Esophagus (tissue), 2 donors: ENCODE measurements around the gene CEP89. TPM values are rescaled to one million over a fixed set of nuclear protein-coding genes. Genes with fewer than 3 reads are reported as not detected.

ENCODE experiments used
- H3K27ac ChIP-seq, 2 donors: one replicate each; pipeline ENCODE4 v1.5.1; 2013; ENCODE audit warnings: low read depth in 2 of 2, mild to moderate bottlenecking in 2 of 2, inconsistent platforms in 1 of 2, low read length in 1 of 2, moderate library complexity in 1 of 2
- H3K27me3 ChIP-seq, 2 donors: one replicate each; pipeline ENCODE4 v1.6.1; 2013; ENCODE audit warnings: low read length in 2 of 2, control low read depth in 1 of 2, mild to moderate bottlenecking in 1 of 2; ENCODE audit not compliant: insufficient read depth in 2 of 2, control insufficient read depth in 1 of 2
- H3K36me3 ChIP-seq, 2 donors: one replicate each; pipeline ENCODE4 v1.6.1; 2013; ENCODE audit warnings: low read length in 1 of 2; ENCODE audit not compliant: control insufficient read depth in 2 of 2, insufficient read depth in 2 of 2
- H3K4me1 ChIP-seq, 2 donors: one replicate each; pipeline ENCODE4 v1.6.1; 2013; ENCODE audit warnings: low read length in 1 of 2; ENCODE audit not compliant: control insufficient read depth in 2 of 2, insufficient read depth in 2 of 2
- H3K4me3 ChIP-seq, 2 donors: one replicate each; pipeline ENCODE4 v1.5.1; 2013; ENCODE audit warnings: low read length in 2 of 2, mild to moderate bottlenecking in 2 of 2, low read depth in 1 of 2, moderate library complexity in 1 of 2
- H3K9me3 ChIP-seq, 2 donors: one replicate each; pipeline ENCODE4 v1.6.1; 2013; ENCODE audit warnings: mild to moderate bottlenecking in 2 of 2, low read depth in 1 of 2, low read length in 1 of 2, moderate library complexity in 1 of 2; ENCODE audit not compliant: control insufficient read depth in 2 of 2, insufficient read depth in 1 of 2
- whole genome bisulfite sequencing, 2 donors: extraction: QIAGEN DNeasy Blood & Tissue Kit; methylation state at CpG; one replicate each; pipeline ENCODE4 v1.1.7; 2013; 5-methylcytosine and 5-hydroxymethylcytosine counted together
- polyA plus RNA-seq, 2 donors: library from polyadenylated mRNA; stranded (reverse); fragments of 200-250 nt; gene quantifications; one replicate each; pipeline ENCODE4 v1.2.3, GENCODE V29; 2013
- donor health status: healthy with polysubstance abuse.
- donor health status: Bipolar disorder and iron deficiency.

CEP89 gene
- polyA plus RNA-seq, 2 donors: 6.3 to 8.2 TPM

- Histone ChIP-seq H3K9me3 (peaks cover 0 to 3% of the 10 kb centered on the region in 2 donors), H3K27me3 (no peaks in the 10 kb centered on the region), H3K36me3 (peaks cover 0 to 14% of the 10 kb centered on the region in 2 donors), H3K4me3 (no peak overlapping the region), H3K4me1 (no peaks in the 10 kb centered on the region), H3K27ac (no peak overlapping the region)
- 92 to 94% methylated on average over 6 of the region's 6 CpGs for WGBS, 2 donors
Measured at GRCh38 chr19:32924200-32924599, 47.6 kb downstream of the CEP89 start.

GRCh38 chr19:32921624-32922023, 50.1 kb downstream of the CEP89 start:
- Histone ChIP-seq H3K4me3 (no peak overlapping the region), H3K36me3 (peaks cover 11% of the 10 kb centered on the region in 2 donors), H3K27me3 (no peaks in the 10 kb centered on the region), H3K9me3 (no peaks in the 10 kb centered on the region), H3K27ac (no peak overlapping the region), H3K4me1 (no peaks in the 10 kb centered on the region)
- WGBS, 2 donors: 91 to 98% methylated on average over 3 of the region's 3 CpGs

GRCh38 chr19:32919365-32919764, 52.4 kb downstream of the CEP89 start:
- no peak overlapping the region for H3K4me3 ChIP-seq
- WGBS, 2 donors: 93 to 96% methylated on average over 4 of the region's 4 CpGs
- no peak overlapping the region for H3K27ac ChIP-seq
- peaks cover 7 to 11% of the 10 kb centered on the region in 2 donors for H3K36me3 ChIP-seq
- no peaks in the 10 kb centered on the region for H3K4me1 ChIP-seq
- no peaks in the 10 kb centered on the region for H3K27me3 ChIP-seq
- no peaks in the 10 kb centered on the region for H3K9me3 ChIP-seq

- Histone ChIP-seq H3K27ac (no peak overlapping the region), H3K36me3 (peaks cover 3 to 11% of the 10 kb centered on the region in 2 donors), H3K9me3 (no peaks in the 10 kb centered on the region), H3K4me3 (no peak overlapping the region), H3K4me1 (no peaks in the 10 kb centered on the region), H3K27me3 (no peaks in the 10 kb centered on the region)
- 92% methylated on average over 8 of the region's 8 CpGs for WGBS, 2 donors
Measured at GRCh38 chr19:32917616-32917996, 54.2 kb downstream of the CEP89 start.

GRCh38 chr19:32916969-32917615, 54.7 kb downstream of the CEP89 start:
- Histone ChIP-seq H3K9me3 (no peaks in the 10 kb centered on the region), H3K4me3 (no peak overlapping the region), H3K36me3 (peaks cover 3 to 11% of the 10 kb centered on the region in 2 donors), H3K4me1 (no peaks in the 10 kb centered on the region), H3K27ac (no peak overlapping the region), H3K27me3 (no peaks in the 10 kb centered on the region)
- 56 to 58% methylated on average over 4 of the region's 4 CpGs for WGBS, 2 donors

GRCh38 chr19:32914879-32915660, 56.7 kb downstream of the CEP89 start:
- Histone ChIP-seq H3K9me3 (no peaks in the 10 kb centered on the region), H3K27ac (no peak overlapping the region), H3K4me1 (no peaks in the 10 kb centered on the region), H3K4me3 (no peak overlapping the region), H3K36me3 (peaks cover 0 to 11% of the 10 kb centered on the region in 2 donors), H3K27me3 (no peaks in the 10 kb centered on the region)
- WGBS, 2 donors: 64 to 73% methylated on average over 12 of the region's 12 CpGs

GRCh38 chr19:32911467-32911866, 60.3 kb downstream of the CEP89 start:
- no peak overlapping the region for H3K27ac ChIP-seq
- H3K9me3 ChIP-seq: no peaks in the 10 kb centered on the region
- no peaks in the 10 kb centered on the region for H3K27me3 ChIP-seq
- peaks cover 0 to 4% of the 10 kb centered on the region in 2 donors for H3K36me3 ChIP-seq
- H3K4me1 ChIP-seq: no peaks in the 10 kb centered on the region
- no peak overlapping the region for H3K4me3 ChIP-seq
- 93 to 96% methylated on average over 4 of the region's 4 CpGs for WGBS, 2 donors

- Histone ChIP-seq H3K9me3 (no peaks in the 10 kb centered on the region), H3K27me3 (no peaks in the 10 kb centered on the region), H3K27ac (no peak overlapping the region), H3K36me3 (peaks cover 0 to 4% of the 10 kb centered on the region in 2 donors), H3K4me3 (no peak overlapping the region), H3K4me1 (no peaks in the 10 kb centered on the region)
- WGBS, 2 donors: 96 to 97% methylated on average over 5 of the region's 5 CpGs
Measured at GRCh38 chr19:32910874-32911273, 60.9 kb downstream of the CEP89 start.

- H3K9me3 ChIP-seq: no peaks in the 10 kb centered on the region
- H3K27me3 ChIP-seq: no peaks in the 10 kb centered on the region
- H3K27ac ChIP-seq: no peak overlapping the region
- no peak overlapping the region for H3K4me3 ChIP-seq
- no peaks in the 10 kb centered on the region for H3K4me1 ChIP-seq
- 94 to 98% methylated on average over 5 of the region's 5 CpGs for WGBS, 2 donors
- peaks cover 0 to 7% of the 10 kb centered on the region in 2 donors for H3K36me3 ChIP-seq
Measured at GRCh38 chr19:32910094-32910493, 61.7 kb downstream of the CEP89 start.

GRCh38 chr19:32909257-32909656, 62.5 kb downstream of the CEP89 start:
- Histone ChIP-seq H3K36me3 (peaks cover 0 to 7% of the 10 kb centered on the region in 2 donors), H3K4me1 (no peaks in the 10 kb centered on the region)

More at GRCh38 chr19:32909257-32909656, 62.5 kb downstream of the CEP89 start:
- no peak overlapping the region for H3K4me3 ChIP-seq
- H3K27ac ChIP-seq: no peak overlapping the region
- H3K27me3 ChIP-seq: no peaks in the 10 kb centered on the region
- H3K9me3 ChIP-seq: no peaks in the 10 kb centered on the region
